ENCODE results near the gene PCDHGA5.

DNA sequence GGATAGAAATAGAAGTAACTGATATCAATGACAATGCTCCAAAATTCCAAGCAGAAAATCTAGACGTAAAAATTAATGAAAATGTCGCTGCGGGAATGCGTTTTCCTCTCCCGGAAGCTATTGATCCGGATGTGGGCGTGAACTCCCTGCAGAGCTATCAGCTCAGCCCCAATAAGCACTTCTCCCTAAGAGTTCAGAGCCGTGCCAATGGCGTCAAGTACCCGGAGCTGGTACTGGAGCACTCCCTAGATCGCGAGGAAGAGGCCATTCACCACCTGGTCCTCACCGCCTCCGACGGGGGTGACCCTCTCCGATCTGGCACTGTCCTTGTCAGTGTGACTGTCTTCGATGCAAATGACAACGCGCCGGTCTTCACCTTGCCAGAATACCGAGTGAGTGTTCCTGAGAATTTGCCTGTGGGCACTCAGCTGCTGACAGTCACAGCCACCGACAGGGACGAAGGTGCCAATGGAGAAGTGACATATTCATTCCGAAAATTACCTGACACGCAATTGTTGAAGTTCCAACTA lies 49.6 kb downstream of the PCDHGA5 start:
- TF ChIP-seq, protein P1, sequence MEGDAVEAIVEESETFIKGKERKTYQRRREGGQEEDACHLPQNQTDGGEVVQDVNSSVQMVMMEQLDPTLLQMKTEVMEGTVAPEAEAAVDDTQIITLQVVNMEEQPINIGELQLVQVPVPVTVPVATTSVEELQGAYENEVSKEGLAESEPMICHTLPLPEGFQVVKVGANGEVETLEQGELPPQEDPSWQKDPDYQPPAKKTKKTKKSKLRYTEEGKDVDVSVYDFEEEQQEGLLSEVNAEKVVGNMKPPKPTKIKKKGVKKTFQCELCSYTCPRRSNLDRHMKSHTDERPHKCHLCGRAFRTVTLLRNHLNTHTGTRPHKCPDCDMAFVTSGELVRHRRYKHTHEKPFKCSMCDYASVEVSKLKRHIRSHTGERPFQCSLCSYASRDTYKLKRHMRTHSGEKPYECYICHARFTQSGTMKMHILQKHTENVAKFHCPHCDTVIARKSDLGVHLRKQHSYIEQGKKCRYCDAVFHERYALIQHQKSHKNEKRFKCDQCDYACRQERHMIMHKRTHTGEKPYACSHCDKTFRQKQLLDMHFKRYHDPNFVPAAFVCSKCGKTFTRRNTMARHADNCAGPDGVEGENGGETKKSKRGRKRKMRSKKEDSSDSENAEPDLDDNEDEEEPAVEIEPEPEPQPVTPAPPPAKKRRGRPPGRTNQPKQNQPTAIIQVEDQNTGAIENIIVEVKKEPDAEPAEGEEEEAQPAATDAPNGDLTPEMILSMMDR (IDR thresholded peaks at IDR 0.05): no peak
- TF ChIP-seq POLR2AphosphoS5 (IDR thresholded peaks at IDR 0.05) (no peak), POLR2A (IDR thresholded peaks at IDR 0.05) (no peak), EP300 (IDR thresholded peaks at IDR 0.05) (no peak)

All from gastroesophageal sphincter (tissue), 3 donors.